ENCODE results near the gene KLHL1. TPM values are rescaled to one million over a fixed set of nuclear protein-coding genes. Genes with fewer than 3 reads are reported as not detected.

The KLHL1 gene
- total RNA-seq, 1 donor from 2014 or later, result not detected

DNA sequence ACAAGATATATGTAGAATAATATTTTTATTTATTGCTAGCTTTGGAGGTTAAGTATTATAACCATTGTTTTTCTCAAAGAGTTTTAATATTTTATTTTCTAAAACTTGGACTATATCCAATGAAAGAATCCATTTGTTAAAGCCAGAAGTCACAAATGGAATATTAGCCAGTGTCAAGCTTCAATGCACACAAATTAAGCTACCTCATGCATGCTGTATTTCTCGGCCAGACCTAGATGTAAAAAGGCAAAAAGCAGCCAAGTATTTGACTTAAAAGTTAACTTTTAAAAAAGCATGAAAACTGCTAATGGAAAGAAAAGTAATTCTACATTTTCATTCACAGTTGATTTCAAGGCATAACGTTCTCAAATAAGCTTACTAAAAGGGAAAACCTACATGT lies 160.7 kb downstream of the KLHL1 start:
- no peaks in the 10 kb centered on the region for H3K4me1 Mint-ChIP-seq (ENCODE audit: low read depth, unreplicated experiment)
- no peaks in the 10 kb centered on the region for H3K36me3 Mint-ChIP-seq (ENCODE audit: low read depth, unreplicated experiment)
- no peaks in the 10 kb centered on the region for H3K4me1 ChIP-seq (ENCODE audit: insufficient read depth, low read length)
- no peak overlapping the region for H3K9ac ChIP-seq (ENCODE audit: low read length)
- no peak overlapping the region for H3K27ac ChIP-seq (ENCODE audit: low read depth, low read length)
- no peak overlapping the region for H3K4me3 Mint-ChIP-seq (ENCODE audit: unreplicated experiment)
- H3K27me3 Mint-ChIP-seq (ENCODE audit: low read depth, unreplicated experiment), result no peaks in the 10 kb centered on the region
- DNase-seq (ENCODE audit: low read depth) (no peak), FAIRE-seq (no peak)
- no peak overlapping the region for H3K4me2 ChIP-seq (ENCODE audit: low read length)
- H3K9me3 Mint-ChIP-seq (ENCODE audit: unreplicated experiment), result no peaks in the 10 kb centered on the region
- no peaks in the 10 kb centered on the region for H3K79me2 ChIP-seq (ENCODE audit: insufficient read depth, low read length)
- H3K36me3 ChIP-seq (ENCODE audit: insufficient read depth, low read length), result no peaks in the 10 kb centered on the region
- H3K4me3 ChIP-seq (ENCODE audit: insufficient read depth, low read depth, low read length), result no peak overlapping the region
- no peak overlapping the region for H2AFZ ChIP-seq (ENCODE audit: low read depth, low read length)
- TF ChIP-seq EZH2 (IDR thresholded peaks at IDR 0.05; ENCODE audit: insufficient read depth, low read length) (no peak), CTCF (IDR thresholded peaks at IDR 0.05; ENCODE audit: insufficient read depth, low read depth, low read length) (no peak)
- no peak overlapping the region for H3K27ac Mint-ChIP-seq (ENCODE audit: unreplicated experiment)
- no peaks in the 10 kb centered on the region for H4K20me1 ChIP-seq (ENCODE audit: insufficient read depth, low read length)
- H3K9me3 ChIP-seq (ENCODE audit: insufficient read depth, low read depth, low read length), result no peaks in the 10 kb centered on the region
- H3K27me3 ChIP-seq (ENCODE audit: insufficient read depth, low read length), result no peaks in the 10 kb centered on the region

GRCh38 chr13:69946511-69946910 lies 161.7 kb downstream of the KLHL1 start:
- H3K4me2 ChIP-seq (ENCODE audit: low read length), result no peak overlapping the region
- no peaks in the 10 kb centered on the region for H3K27me3 Mint-ChIP-seq (ENCODE audit: low read depth, unreplicated experiment)
- FAIRE-seq (no peak), DNase-seq (ENCODE audit: low read depth) (no peak)
- H3K79me2 ChIP-seq (ENCODE audit: insufficient read depth, low read length), result no peaks in the 10 kb centered on the region
- no peaks in the 10 kb centered on the region for H3K4me1 Mint-ChIP-seq (ENCODE audit: low read depth, unreplicated experiment)
- H3K9me3 Mint-ChIP-seq (ENCODE audit: unreplicated experiment), result no peaks in the 10 kb centered on the region
- H3K27ac Mint-ChIP-seq (ENCODE audit: unreplicated experiment), result no peak overlapping the region
- no peaks in the 10 kb centered on the region for H3K27me3 ChIP-seq (ENCODE audit: insufficient read depth, low read length)
- no peaks in the 10 kb centered on the region for H3K36me3 ChIP-seq (ENCODE audit: insufficient read depth, low read length)
- no peaks in the 10 kb centered on the region for H3K4me1 ChIP-seq (ENCODE audit: insufficient read depth, low read length)
- H2AFZ ChIP-seq (ENCODE audit: low read depth, low read length), result no peak overlapping the region
- H3K9ac ChIP-seq (ENCODE audit: low read length), result no peak overlapping the region
- no peak for TF ChIP-seq CTCF (IDR thresholded peaks at IDR 0.05; ENCODE audit: insufficient read depth, low read depth, low read length)
- TF ChIP-seq EZH2 (IDR thresholded peaks at IDR 0.05; ENCODE audit: insufficient read depth, low read length), result no peak
- H3K27ac ChIP-seq (ENCODE audit: low read depth, low read length), result no peak overlapping the region
- no peak overlapping the region for H3K4me3 Mint-ChIP-seq (ENCODE audit: unreplicated experiment)
- no peaks in the 10 kb centered on the region for H4K20me1 ChIP-seq (ENCODE audit: insufficient read depth, low read length)
- H3K36me3 Mint-ChIP-seq (ENCODE audit: low read depth, unreplicated experiment), result no peaks in the 10 kb centered on the region
- no peak overlapping the region for H3K4me3 ChIP-seq (ENCODE audit: insufficient read depth, low read depth, low read length)
- no peaks in the 10 kb centered on the region for H3K9me3 ChIP-seq (ENCODE audit: insufficient read depth, low read depth, low read length)

- H4K20me1 ChIP-seq (ENCODE audit: insufficient read depth, low read length), result no peaks in the 10 kb centered on the region
- no peaks in the 10 kb centered on the region for H3K36me3 ChIP-seq (ENCODE audit: insufficient read depth, low read length)
- FAIRE-seq (no peak), DNase-seq (ENCODE audit: low read depth) (no peak)
- no peak overlapping the region for H2AFZ ChIP-seq (ENCODE audit: low read depth, low read length)
- H3K27ac ChIP-seq (ENCODE audit: low read depth, low read length), result no peak overlapping the region
- no peak overlapping the region for H3K27ac Mint-ChIP-seq (ENCODE audit: unreplicated experiment)
- no peaks in the 10 kb centered on the region for H3K36me3 Mint-ChIP-seq (ENCODE audit: low read depth, unreplicated experiment)
- TF ChIP-seq EZH2 (IDR thresholded peaks at IDR 0.05; ENCODE audit: insufficient read depth, low read length) (no peak), CTCF (IDR thresholded peaks at IDR 0.05; ENCODE audit: insufficient read depth, low read depth, low read length) (peak; percentile 38)
- no peaks in the 10 kb centered on the region for H3K4me1 ChIP-seq (ENCODE audit: insufficient read depth, low read length)
- no peaks in the 10 kb centered on the region for H3K27me3 ChIP-seq (ENCODE audit: insufficient read depth, low read length)
- no peaks in the 10 kb centered on the region for H3K79me2 ChIP-seq (ENCODE audit: insufficient read depth, low read length)
- H3K9ac ChIP-seq (ENCODE audit: low read length), result no peak overlapping the region
- H3K4me3 Mint-ChIP-seq (ENCODE audit: unreplicated experiment), result no peak overlapping the region
- no peaks in the 10 kb centered on the region for H3K9me3 Mint-ChIP-seq (ENCODE audit: unreplicated experiment)
- H3K4me3 ChIP-seq (ENCODE audit: insufficient read depth, low read depth, low read length), result no peak overlapping the region
- H3K27me3 Mint-ChIP-seq (ENCODE audit: low read depth, unreplicated experiment), result no peaks in the 10 kb centered on the region
- no peaks in the 10 kb centered on the region for H3K9me3 ChIP-seq (ENCODE audit: insufficient read depth, low read depth, low read length)
- no peak overlapping the region for H3K4me2 ChIP-seq (ENCODE audit: low read length)
- H3K4me1 Mint-ChIP-seq (ENCODE audit: low read depth, unreplicated experiment), result no peaks in the 10 kb centered on the region
Measured at GRCh38 chr13:69935043-69935442, 173.2 kb downstream of the KLHL1 start.
